H1 (cell line): ENCODE data around the gene WDR26. TPM values are rescaled to one million over a fixed set of nuclear protein-coding genes. Genes with fewer than 3 reads are reported as not detected.
A peak's percentile ranks its signal among the peaks of the same experiment; 100 is the strongest.

Source experiments
- CTCF ChIA-PET: fragments of 300-600 bp; sonication (Branson Sonifier 250); formaldehyde crosslinking; loops from one replicate; lab custom pipeline; 2021; ENCODE audit not compliant: partially characterized antibody; lab: Charles Lee
- POLR2A ChIA-PET: fragments of 300-600 bp; sonication (Branson Sonifier 250); formaldehyde crosslinking; loops from one replicate; lab custom pipeline; 2021; ENCODE audit warnings: inconsistent platforms; ENCODE audit not compliant: partially characterized antibody; lab: Charles Lee
- DNase-seq, 2 experiments: peaks; one replicate each; pipeline versions ENCODE4 v3.0.0 to v3.0.0-alpha.2; 2010 to 2022; ENCODE audit warnings: low spot score in 2 of 2, low read depth in 1 of 2, mixed read lengths in 1 of 2
- FAIRE-seq: peaks from 2 replicates; lab custom pipeline; 2011; peaks lifted over from hg19 to GRCh38; lab: Jason Lieb, UNC
- H2AFZ ChIP-seq: 2 replicates; pipeline ENCODE4 v1.8.1; 2012; ENCODE audit warnings: low read length, inconsistent platforms
- H2AK5ac ChIP-seq: 2 replicates; pipeline ENCODE4 v1.6.1; 2013; ENCODE audit warnings: low read depth, low read length
- H2BK120ac ChIP-seq: replicated peaks from 2 replicates; pipeline ENCODE3; 2013; ENCODE audit warnings: low read depth, low read length, inconsistent platforms
- H2BK12ac ChIP-seq: 2 replicates; pipeline ENCODE4 v1.6.1; 2013; ENCODE audit warnings: low read depth, low read length
- H2BK15ac ChIP-seq: 2 replicates; pipeline ENCODE4 v1.6.1; 2013; ENCODE audit warnings: low read length
- H2BK20ac ChIP-seq: 2 replicates; pipeline ENCODE4 v1.6.1; 2013; ENCODE audit warnings: low read length
- H2BK5ac ChIP-seq: 2 replicates; pipeline ENCODE4 v1.6.1; 2013; ENCODE audit warnings: low read depth, low read length
- H3K14ac ChIP-seq: 2 replicates; pipeline ENCODE4 v1.6.1; 2013; ENCODE audit warnings: inconsistent platforms; ENCODE audit not compliant: insufficient read length
- H3K18ac ChIP-seq: 2 replicates; pipeline ENCODE4 v1.6.1; 2013; ENCODE audit warnings: low read length; ENCODE audit errors: extremely low read depth
- H3K23ac ChIP-seq: 2 replicates; pipeline ENCODE4 v1.6.1; 2013; ENCODE audit warnings: inconsistent platforms; ENCODE audit not compliant: insufficient read length
- H3K23me2 ChIP-seq: 2 replicates; pipeline ENCODE4 v1.6.1; 2013; ENCODE audit warnings: low read depth, low read length
- H3K27ac ChIP-seq: 2 replicates; pipeline ENCODE4 v1.6.1; 2011; ENCODE audit warnings: low read depth, low read length, inconsistent platforms
- H3K27me3 ChIP-seq, 4 experiments: replicated peaks in 1 of 4; 1 replicate in 1 of 4; 2 replicates in 3 of 4; pipeline versions ENCODE4 v1.6.1 to v1.8.1; 2011 to 2013; ENCODE audit warnings: low read length in 3 of 4, mild to moderate bottlenecking in 3 of 4, inconsistent platforms in 2 of 4, mixed read lengths in 2 of 4, moderate library complexity in 1 of 4; ENCODE audit not compliant: control insufficient read depth in 3 of 4, insufficient read depth in 3 of 4; ENCODE audit errors: extremely low read depth in 1 of 4
- H3K36me3 ChIP-seq, 4 experiments: 2 replicates each; pipeline versions ENCODE4 v1.6.1 to v1.8.1; 2011 to 2013; ENCODE audit warnings: mild to moderate bottlenecking in 4 of 4, low read length in 3 of 4, moderate library complexity in 2 of 4, control low read depth in 1 of 4, inconsistent platforms in 1 of 4; ENCODE audit not compliant: insufficient read depth in 4 of 4, control insufficient read depth in 2 of 4
- H3K4ac ChIP-seq: replicated peaks from 2 replicates; pipeline ENCODE3; 2013; ENCODE audit warnings: low read length, low read depth, mixed read lengths, inconsistent platforms; ENCODE audit not compliant: insufficient read length
- H3K4me1 ChIP-seq, 4 experiments: replicated peaks in 1 of 4; 1 replicate in 1 of 4; 2 replicates in 3 of 4; pipeline versions ENCODE4 v1.6.1 to v1.8.1; 2011 to 2013; ENCODE audit warnings: low read length in 3 of 4, inconsistent platforms in 2 of 4, mixed read lengths in 1 of 4; ENCODE audit not compliant: insufficient read depth in 4 of 4, control insufficient read depth in 3 of 4
- H3K4me2 ChIP-seq, 2 experiments: 2 replicates each; pipeline versions ENCODE4 v1.6.1 to v1.8.1; 2011 to 2013; ENCODE audit warnings: low read depth in 2 of 2, low read length in 2 of 2, control low read depth in 1 of 2, inconsistent platforms in 1 of 2, mild to moderate bottlenecking in 1 of 2; ENCODE audit not compliant: insufficient read depth in 1 of 2
- H3K4me3 ChIP-seq, 4 experiments: fragments of 200-600, 300-600 bp in 1 of 4; sonication (generic), shearing (Covaris generic), sonication (Bioruptor Twin) in 1 of 4; 2 replicates each; pipeline versions ENCODE4 v1.5.1 to v1.8.1; 2011 to 2016; ENCODE audit warnings: low read length in 4 of 4, low read depth in 3 of 4, control low read depth in 2 of 4, inconsistent platforms in 2 of 4, mild to moderate bottlenecking in 2 of 4, mixed read lengths in 1 of 4, moderate library complexity in 1 of 4; ENCODE audit not compliant: insufficient read depth in 2 of 4; ENCODE audit errors: extremely low read depth in 1 of 4
- H3K56ac ChIP-seq: replicated peaks from 2 replicates; pipeline ENCODE3; 2013; ENCODE audit warnings: low read depth, mild to moderate bottlenecking, mixed read lengths, low read length, inconsistent platforms; ENCODE audit not compliant: insufficient read length
- H3K79me1 ChIP-seq: 2 replicates; pipeline ENCODE4 v1.6.1; 2013; ENCODE audit warnings: low read depth, low read length, control low read depth
- H3K79me2 ChIP-seq, 2 experiments: 2 replicates each; pipeline versions ENCODE4 v1.6.1 to v1.8.1; 2012 to 2013; ENCODE audit warnings: low read length in 2 of 2, mild to moderate bottlenecking in 2 of 2, inconsistent platforms in 1 of 2; ENCODE audit not compliant: insufficient read depth in 2 of 2, control insufficient read depth in 1 of 2
- H3K9ac ChIP-seq, 4 experiments: replicated peaks in 1 of 4; 1 replicate in 1 of 4; 2 replicates in 3 of 4; pipeline versions ENCODE4 v1.6.1 to v1.8.1; 2011 to 2013; ENCODE audit warnings: low read depth in 3 of 4, low read length in 3 of 4, control low read depth in 2 of 4, mild to moderate bottlenecking in 2 of 4, moderate library complexity in 2 of 4, inconsistent platforms in 1 of 4; ENCODE audit errors: extremely low read depth in 1 of 4
- H3K9me3 ChIP-seq, 2 experiments: 2 replicates each; pipeline versions ENCODE4 v1.6.1 to v1.8.1; 2012 to 2013; ENCODE audit warnings: mild to moderate bottlenecking in 2 of 2, moderate library complexity in 2 of 2, control low read depth in 1 of 2, inconsistent platforms in 1 of 2, low read depth in 1 of 2, low read length in 1 of 2, mixed read lengths in 1 of 2; ENCODE audit not compliant: insufficient read depth in 2 of 2
- H4K20me1 ChIP-seq, 2 experiments: replicated peaks in 1 of 2; 2 replicates each; pipeline versions ENCODE3 to v1.8.1; 2011 to 2013; ENCODE audit warnings: inconsistent platforms in 2 of 2, low read length in 2 of 2, mild to moderate bottlenecking in 1 of 2; ENCODE audit not compliant: insufficient read depth in 2 of 2, control insufficient read depth in 1 of 2
- H4K5ac ChIP-seq: 2 replicates; pipeline ENCODE4 v1.6.1; 2013; ENCODE audit warnings: low read length, low read depth, mixed read lengths, inconsistent platforms; ENCODE audit not compliant: insufficient read length
- H4K8ac ChIP-seq: 2 replicates; pipeline ENCODE4 v1.8.0; 2013; ENCODE audit warnings: mild to moderate bottlenecking, moderate library complexity, low read length, inconsistent platforms; ENCODE audit not compliant: insufficient read depth; ENCODE audit errors: extremely low read depth
- H4K91ac ChIP-seq: replicated peaks from 2 replicates; pipeline ENCODE3; 2013; ENCODE audit warnings: low read length, mixed read lengths, inconsistent platforms; ENCODE audit not compliant: insufficient read length
- CREB1 ChIP-seq: IDR thresholded peaks from 2 replicates; pipeline ENCODE4 v1.6.1; 2012; ENCODE audit warnings: inconsistent platforms
- FOSL1 ChIP-seq: IDR thresholded peaks from 2 replicates; pipeline ENCODE4 v1.6.1; 2011; ENCODE audit warnings: mild to moderate bottlenecking, low read depth, low read length, moderate library complexity; ENCODE audit not compliant: insufficient read depth
- GTF2F1 ChIP-seq: IDR thresholded peaks from 2 replicates; pipeline ENCODE4 v1.6.1; 2012; ENCODE audit warnings: low read depth, low read length, improper control_type of control experiment, borderline replicate concordance
- HDAC2 ChIP-seq, 2 experiments: fragments of 300-600 bp in 1 of 2; sonication (generic) in 1 of 2; IDR thresholded peaks; 2 replicates each; pipeline ENCODE4 v1.6.1; 2011 to 2012; ENCODE audit warnings: low read depth in 2 of 2, low read length in 2 of 2, mild to moderate bottlenecking in 2 of 2, moderate library complexity in 2 of 2, borderline replicate concordance in 1 of 2, inconsistent platforms in 1 of 2
- KDM4A ChIP-seq: IDR thresholded peaks from one replicate; pipeline ENCODE4 v1.7.1; 2012; ENCODE audit warnings: low read depth, mild to moderate bottlenecking, moderate library complexity, low read length, inconsistent platforms; ENCODE audit not compliant: severe bottlenecking
- PHF8 ChIP-seq: fragments of 200-600 bp; sonication (generic); conservative IDR thresholded peaks from 2 replicates; pipeline ENCODE4 v1.7.1; 2012; ENCODE audit warnings: low read depth, mild to moderate bottlenecking, inconsistent platforms, low read length, moderate library complexity
- RBBP5 ChIP-seq: IDR thresholded peaks from 2 replicates; pipeline ENCODE4 v1.7.1; 2012; ENCODE audit warnings: low read depth, mild to moderate bottlenecking, inconsistent platforms, low read length, moderate library complexity, borderline replicate concordance
- RXRA ChIP-seq: IDR thresholded peaks from 2 replicates; pipeline ENCODE4 v1.6.1; 2011; ENCODE audit warnings: low read depth, mild to moderate bottlenecking, low read length, moderate library complexity; ENCODE audit not compliant: insufficient read depth
- SUZ12 ChIP-seq: fragments of 200-600 bp; sonication (generic); IDR thresholded peaks from 2 replicates; pipeline ENCODE4 v1.6.1; 2012; ENCODE audit warnings: mild to moderate bottlenecking, inconsistent platforms, low read length, moderate library complexity, mixed read lengths
- WGBS, 2 experiments: shearing (Covaris generic) in 1 of 2; methylation state at CpG; one replicate each; pipeline versions ENCODE4 v1.1.6 to v1.1.7; 2013 to 2015; ENCODE audit warnings: low lambda C conversion rate in 2 of 2, mixed read lengths in 2 of 2, inconsistent platforms in 1 of 2, low coverage in 1 of 2, missing lambda C conversion rate in 1 of 2; ENCODE audit not compliant: insufficient replicate concordance in 2 of 2, insufficient coverage in 1 of 2, insufficient read length in 1 of 2; ENCODE audit errors: extremely low coverage in 1 of 2, missing lambda C conversion rate in 1 of 2; 5-methylcytosine and 5-hydroxymethylcytosine counted together
- polyA plus RNA-seq, 7 experiments: library from polyadenylated mRNA; depleted of rRNA in 3 of 7; stranded (reverse) in 5 of 7; unstranded in 2 of 7; fragments of >200 nt in 5 of 7; fragments of 200-250 nt in 2 of 7; gene quantifications; 1 replicate in 5 of 7; 2 replicates in 1 of 7; 4 replicates in 1 of 7; pipeline versions ENCODE4 v1.2.1 to v1.2.3, GENCODE V29; 2011 to 2013; ENCODE audit warnings: missing spikeins in 2 of 7, mixed read lengths in 2 of 7
- total RNA-seq: library from RNA; stranded (reverse); fragmentation: NEBNext Ultra II Directional; extraction: Animal tissue kit (Norgen Biotek cat#: 25700); gene quantifications from 2 replicates; pipeline ENCODE4 v1.2.1, GENCODE V29; 2021
- TF ChIP-seq, protein P1 (sequence below): IDR thresholded peaks from 2 replicates; pipeline ENCODE4 v1.6.1; 2011; ENCODE audit warnings: low read depth, mild to moderate bottlenecking, low read length; ENCODE audit not compliant: insufficient read depth

The WDR26 gene
- total and polyA plus RNA-seq, 2 of the 8 experiments (the other 6 are each of a cell fraction or from before 2014, with no cell fraction given), result 18.0 to 72.5 TPM

DNA sequence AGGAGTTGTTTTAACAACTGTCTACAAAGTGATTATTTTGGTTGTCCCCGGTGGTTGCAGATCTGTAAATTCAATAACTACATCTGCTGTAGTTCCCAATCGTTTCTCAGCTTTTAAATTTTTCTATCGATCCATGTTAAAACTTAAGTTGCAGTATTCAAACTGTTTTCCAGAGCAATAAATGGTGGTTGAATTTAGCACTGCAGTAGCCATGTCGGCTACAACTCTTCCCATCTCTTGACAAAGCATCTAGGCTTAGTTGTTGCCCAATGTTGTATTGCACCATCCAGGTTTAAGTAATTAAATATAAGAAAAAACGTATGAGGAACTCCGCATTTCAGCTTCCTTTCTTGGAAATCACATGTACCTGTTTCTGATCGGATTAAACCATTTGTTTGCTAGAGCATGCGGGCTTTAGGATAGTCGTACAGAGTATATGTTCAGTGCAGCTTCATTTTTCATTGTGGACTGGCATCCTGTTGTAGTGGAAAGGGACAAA is 76.9 kb downstream of the WDR26 start:
- ChIA-PET POLR2A (interaction anchor here (0.6 to 1.9 kb wide), 8 partner anchors 10 to 195 kb away, joined by 3 to 11 read pairs (median 4); partner anchors contain the start of genes DEGS1 and NVL), CTCF (interaction anchor here (0.6 to 1.3 kb wide), 4 partner anchors 24 to 467 kb away, joined by 3 to 4 read pairs (median 4); no protein-coding TSS in a partner anchor)
- peaks cover 0 to 3% of the 10 kb centered on the region in 2 experiments; a peak in 1 of 4 replicates for H3K9me3 ChIP-seq
- no peak for DNase-seq
- no peak for FAIRE-seq
- WGBS, 2 experiments, result 37% methylated on average over 9 of the region's 9 CpGs; no CpG with 5 or more reads in 1 of the 2 experiments
- H3K9ac ChIP-seq, result peak overlapping the region; percentile 60 to 96 (median 66); a peak in 4 of 7 replicates
- no peaks in the 10 kb centered on the region for H3K23me2 ChIP-seq
- peaks cover 4 to 51% of the 10 kb centered on the region in 2 experiments for H3K79me2 ChIP-seq
- H3K56ac ChIP-seq, result no peak overlapping the region
- H3K4ac ChIP-seq, result no peak overlapping the region
- no peak overlapping the region for H3K14ac ChIP-seq
- peak overlapping the region; percentile 77 to 88 (median 83) for H3K4me3 ChIP-seq
- H3K23ac ChIP-seq, result no peak overlapping the region
- H2BK20ac ChIP-seq, result no peak overlapping the region
- no peaks in the 10 kb centered on the region for H4K20me1 ChIP-seq
- H3K18ac ChIP-seq, result no peak overlapping the region
- no peak overlapping the region for H4K8ac ChIP-seq
- peaks cover 1 to 6% (median 5%) of the 10 kb centered on the region in 4 experiments; a peak in 4 of 7 replicates for H3K4me1 ChIP-seq
- peak overlapping the region; percentile 67 to 73 for H3K4me2 ChIP-seq
- H2AK5ac ChIP-seq, result no peak overlapping the region
- H3K27me3 ChIP-seq, result no peaks in the 10 kb centered on the region
- H2BK120ac ChIP-seq, result no peak overlapping the region
- no peak overlapping the region for H2BK5ac ChIP-seq
- no peak overlapping the region for H3K27ac ChIP-seq
- no peak overlapping the region for H2BK15ac ChIP-seq
- no peak overlapping the region for H4K5ac ChIP-seq
- no peak overlapping the region for H4K91ac ChIP-seq
- H3K36me3 ChIP-seq, result peaks cover 0 to 16% (median 0%) of the 10 kb centered on the region in 4 experiments; a peak in 2 of 8 replicates
- no peak overlapping the region for H2BK12ac ChIP-seq
- peaks cover 2% of the 10 kb centered on the region; the same call in 1 of the 2 replicates for H3K79me1 ChIP-seq
- no peak overlapping the region for H2AFZ ChIP-seq
- TF ChIP-seq KDM4A (no peak), SUZ12 (no peak), GTF2F1 (no peak), RXRA (no peak), RBBP5 (no peak), HDAC2 (IDR thresholded peaks at IDR 0.05; ENCODE audit: borderline replicate concordance in 1 of 2, low read depth in 2 of 2, low read length in 2 of 2) (no peak), CREB1 (no peak), FOSL1 (no peak), PHF8 (no peak)
- TF ChIP-seq, protein P1, sequence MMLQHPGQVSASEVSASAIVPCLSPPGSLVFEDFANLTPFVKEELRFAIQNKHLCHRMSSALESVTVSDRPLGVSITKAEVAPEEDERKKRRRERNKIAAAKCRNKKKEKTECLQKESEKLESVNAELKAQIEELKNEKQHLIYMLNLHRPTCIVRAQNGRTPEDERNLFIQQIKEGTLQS, result no peak
